GM21717 (cell line): ENCODE measurements around the gene COMP.

Experiments used
- ATAC-seq: cut with Tn5 transposase; IDR thresholded peaks from one replicate; pipeline ENCODE4 v1.9.1; 2021; ENCODE audit warnings: mild to moderate bottlenecking, moderate library complexity; ENCODE audit not compliant: unreplicated experiment

Gene COMP

DNA sequence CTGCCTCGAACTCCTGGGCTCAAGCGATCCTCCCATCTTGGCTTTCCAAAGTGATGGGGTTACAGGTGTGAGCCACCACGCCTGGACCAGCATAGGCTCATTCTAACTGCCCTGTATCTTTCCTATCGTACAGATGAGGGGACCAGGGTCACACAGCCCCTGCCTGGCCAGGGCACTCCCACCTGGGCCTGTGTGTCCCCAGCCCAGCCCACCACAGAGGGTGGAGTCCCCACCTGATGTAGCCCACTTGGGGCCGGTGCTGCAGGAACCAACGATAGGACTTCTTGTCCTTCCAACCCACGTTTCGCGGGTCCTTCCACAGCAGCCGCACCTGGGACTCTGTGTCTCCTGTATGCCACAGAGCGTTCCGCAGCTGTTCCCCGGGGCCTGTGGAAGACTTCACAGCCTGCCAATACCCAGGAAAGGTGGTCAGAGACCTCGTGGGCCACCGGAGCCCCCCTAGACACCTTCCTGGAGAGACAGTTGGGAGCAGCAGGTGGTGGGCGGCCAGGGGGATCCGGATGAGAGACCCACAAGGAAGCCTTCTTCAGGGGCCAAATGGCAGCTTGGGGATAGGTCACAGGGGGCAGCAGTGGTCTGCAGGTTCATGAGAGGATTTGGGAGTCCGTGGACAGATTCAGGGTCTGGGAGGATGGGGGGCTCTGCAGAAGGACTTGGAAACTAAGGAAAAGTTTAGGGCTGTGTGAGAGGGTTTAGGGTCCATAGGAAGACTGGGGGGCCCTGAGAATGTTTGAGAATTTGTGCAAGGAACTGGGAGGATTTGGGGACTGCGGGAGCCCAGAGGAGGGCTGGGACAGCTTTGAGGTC lies 6.9 kb downstream of the COMP start:
- no peak for ATAC-seq

DNA sequence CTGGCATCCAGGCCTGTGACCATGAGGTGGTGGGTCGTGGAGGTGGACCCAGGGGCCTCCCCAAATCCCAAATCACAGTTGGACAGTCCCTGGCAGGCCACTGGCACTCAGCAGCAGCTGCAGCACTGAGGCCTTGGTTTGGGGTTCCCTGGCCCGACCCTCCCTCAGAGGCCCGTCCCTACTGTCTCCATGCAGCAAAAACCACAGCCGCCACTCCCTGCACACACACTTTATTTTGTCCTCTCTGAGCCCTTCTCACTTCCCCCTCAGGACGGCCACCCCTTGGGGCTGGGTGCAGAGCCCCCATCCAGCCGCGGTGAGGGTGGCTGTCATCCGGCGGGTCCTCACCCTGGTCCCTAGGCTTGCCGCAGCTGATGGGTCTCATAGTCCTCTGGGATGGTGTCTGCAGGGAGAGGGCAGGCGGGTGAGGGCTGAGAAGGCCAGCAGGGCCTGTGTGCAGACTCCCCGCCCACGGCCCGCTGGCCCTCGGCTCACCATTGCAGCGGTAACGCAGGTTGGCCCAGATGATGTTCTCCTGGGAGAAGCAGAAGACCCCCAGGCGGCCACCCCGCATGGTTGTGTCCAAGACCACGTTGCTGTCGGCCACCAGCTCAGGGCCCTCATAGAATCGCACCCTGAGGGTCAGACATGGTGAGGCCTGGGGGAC lies 8.4 kb downstream of the COMP start:
- no peak for ATAC-seq

- no peak for ATAC-seq
These were observed 9.1 kb downstream of the COMP start for GRCh38 chr19:18781885-18782527.

GRCh38 chr19:18781047-18781600 lies 10.0 kb downstream of the COMP start:
- no peak for ATAC-seq

GRCh38 chr19:18780631-18781030 lies 10.5 kb downstream of the COMP start:
- ATAC-seq, result no peak

GRCh38 chr19:18780081-18780480 lies 11.0 kb downstream of the COMP start:
- ATAC-seq, result no peak

DNA sequence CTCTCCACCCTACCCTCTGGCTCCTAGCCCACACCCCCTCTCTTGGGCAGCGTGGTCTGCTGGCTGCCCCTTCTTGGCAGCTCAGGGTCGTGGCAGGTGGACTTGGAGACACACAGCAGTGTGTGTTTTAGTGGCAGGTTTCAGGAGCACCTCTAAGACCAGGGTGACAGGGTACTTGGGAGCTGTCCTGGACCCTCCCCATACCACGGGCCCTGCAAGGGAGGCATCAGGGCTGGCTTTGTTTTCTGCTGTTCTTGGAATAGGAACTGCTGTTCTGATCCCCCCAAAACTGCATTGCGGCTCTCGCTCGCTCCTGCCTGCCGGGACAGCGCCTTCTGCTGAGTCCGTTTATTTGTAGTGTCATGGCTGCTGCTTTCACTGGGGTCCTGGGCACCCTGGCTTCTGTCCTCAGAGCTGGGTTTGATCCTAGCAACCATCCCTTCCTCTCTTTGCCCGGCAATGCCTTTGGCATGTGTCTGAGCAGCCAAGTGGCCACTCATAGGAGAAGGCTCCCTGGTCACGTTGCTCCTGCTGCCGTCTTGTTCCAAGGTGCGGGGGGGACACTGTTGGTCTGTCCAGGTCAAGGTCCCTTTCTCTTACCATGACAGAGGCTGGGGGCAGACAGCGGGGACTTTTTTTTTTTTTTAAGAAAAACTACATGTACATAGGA lies 12.1 kb downstream of the COMP start:
- ATAC-seq, result no peak

DNA sequence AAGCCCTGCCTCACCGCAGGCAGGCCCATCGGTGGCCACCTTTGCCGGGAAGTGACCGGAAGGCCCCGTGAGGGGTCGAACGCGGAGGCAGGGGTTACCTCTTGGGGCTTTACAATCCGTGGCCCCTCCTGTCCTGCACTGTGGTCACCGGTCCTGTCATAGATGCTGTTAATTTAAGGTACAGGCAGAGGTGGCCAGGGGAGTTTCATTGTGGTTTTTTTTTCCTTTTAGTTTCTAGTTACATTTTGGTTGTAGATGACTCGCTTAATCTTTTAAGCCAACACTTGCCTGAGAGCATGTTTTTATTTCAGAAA lies 13.1 kb downstream of the COMP start:
- no peak for ATAC-seq

GRCh38 chr19:18777301-18778075 lies 13.6 kb downstream of the COMP start:
- ATAC-seq, result no peak

GRCh38 chr19:18776736-18777135 lies 14.4 kb downstream of the COMP start:
- no peak for ATAC-seq

DNA sequence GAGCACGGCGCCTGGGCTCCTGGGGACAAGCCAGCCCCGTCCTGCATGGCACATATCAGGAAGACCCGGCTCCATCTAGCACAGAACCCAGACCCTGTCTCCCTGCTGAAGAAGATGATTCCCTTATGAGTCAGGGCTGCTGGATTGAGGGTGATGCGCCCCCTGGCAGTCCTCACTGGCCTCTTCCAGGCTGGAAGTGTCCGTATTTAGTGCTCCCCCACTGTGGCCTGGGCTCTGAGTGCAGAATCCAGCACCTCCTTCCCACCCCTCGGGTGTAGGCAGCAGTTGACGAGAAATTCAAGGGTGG lies 14.9 kb downstream of the COMP start:
- ATAC-seq, result no peak

GRCh38 chr19:18775586-18776287 lies 15.4 kb downstream of the COMP start:
- no peak for ATAC-seq

- no peak for ATAC-seq
These were observed 16.2 kb downstream of the COMP start for GRCh38 chr19:18774782-18775444.

DNA sequence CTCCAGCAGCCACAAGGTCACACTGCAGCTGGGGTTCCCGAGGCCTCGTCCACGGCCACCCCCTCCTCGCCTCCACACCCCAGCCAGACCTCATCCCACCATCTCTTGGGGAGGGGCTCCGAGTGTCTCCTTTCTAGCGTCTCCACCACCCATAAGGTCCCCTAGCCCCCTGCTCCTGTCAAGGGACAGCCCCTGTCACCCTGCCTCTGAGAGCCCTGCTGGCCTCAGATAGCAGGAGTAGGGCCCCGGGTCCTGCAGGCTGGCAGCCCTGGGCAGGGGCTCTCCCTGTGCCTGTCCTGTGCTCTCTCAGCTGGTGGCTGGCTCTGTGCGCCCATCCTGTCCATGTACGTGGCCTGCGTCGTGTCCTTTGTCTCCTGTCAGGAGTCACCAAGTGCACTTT lies 17.0 kb downstream of the COMP start:
- ATAC-seq, result no peak

- no peak for ATAC-seq
These were observed 17.4 kb downstream of the COMP start for GRCh38 chr19:18773682-18774081.

GRCh38 chr19:18772620-18773587 lies 18.2 kb downstream of the COMP start:
- ATAC-seq, result no peak

GRCh38 chr19:18771328-18772242 lies 19.5 kb downstream of the COMP start:
- no peak for ATAC-seq
